Measurements from ENCODE around the gene FCN3. TPM values are rescaled to one million over a fixed set of nuclear protein-coding genes. Genes with fewer than 3 reads are reported as not detected.
A peak's percentile ranks its signal among the peaks of the same experiment; 100 is the strongest.

FCN3 gene
- total RNA-seq, 4 donors from 2014 or later = 3.0 to 4.7 (median 4.3) TPM

GRCh38 chr1:27397110-27397509, 22.5 kb upstream of the FCN3 start:
- TF ChIP-seq CTCF (IDR thresholded peaks at IDR 0.05) = no peak
- no peak for TF ChIP-seq POLR2A (IDR thresholded peaks at IDR 0.05)
- no peaks in the 10 kb centered on the region for H3K9me3 ChIP-seq
- intact Hi-C loops (cut with DNase I) = loop anchor here (10.0 kb wide), 1 partner anchor 268 kb away; no protein-coding TSS in a partner anchor
- no peak overlapping the region for H3K27ac ChIP-seq
- no peaks in the 10 kb centered on the region for H3K36me3 ChIP-seq
- no peaks in the 10 kb centered on the region for H3K27me3 ChIP-seq
- no peak for DNase-seq
- peaks cover 13 to 80% (median 21%) of the 10 kb centered on the region in 3 donors for H3K4me1 ChIP-seq
- WGBS, 2 donors = 53 to 61% methylated on average over 3 of the region's 3 CpGs
- H3K4me3 ChIP-seq = no peak overlapping the region

- no peak for DNase-seq
- H3K27me3 ChIP-seq = no peaks in the 10 kb centered on the region
- no peaks in the 10 kb centered on the region for H3K9me3 ChIP-seq
- H3K4me3 ChIP-seq = no peak overlapping the region
- no peaks in the 10 kb centered on the region for H3K36me3 ChIP-seq
- H3K4me1 ChIP-seq = peaks cover 19 to 78% (median 19%) of the 10 kb centered on the region in 3 donors
- peak overlapping the region in 1 of 4 donors; percentile 22 for H3K27ac ChIP-seq
- TF ChIP-seq POLR2A (IDR thresholded peaks at IDR 0.05) = no peak
- TF ChIP-seq CTCF (IDR thresholded peaks at IDR 0.05) = peak; percentile 96 to 99 (median 97)
- 2 to 3% methylated on average over 8 to 9 of the region's 10 CpGs for WGBS, 2 donors
- intact Hi-C loops (cut with DNase I) = loop anchor here (10.0 kb wide), 1 partner anchor 269 kb away; no protein-coding TSS in a partner anchor
Observed at GRCh38 chr1:27395441-27396195, 21.0 kb upstream of the FCN3 start.

GRCh38 chr1:27394925-27395324, 20.3 kb upstream of the FCN3 start:
- peaks cover 19 to 72% (median 19%) of the 10 kb centered on the region in 3 donors for H3K4me1 ChIP-seq
- no peaks in the 10 kb centered on the region for H3K36me3 ChIP-seq
- no peak overlapping the region for H3K4me3 ChIP-seq
- intact Hi-C loops (cut with DNase I) = loop anchor here (5.0 to 10.0 kb wide), 4 partner anchors 38 to 293 kb away; no protein-coding TSS in a partner anchor
- DNase-seq = no peak
- no peak for TF ChIP-seq CTCF (IDR thresholded peaks at IDR 0.05)
- TF ChIP-seq POLR2A (IDR thresholded peaks at IDR 0.05) = no peak
- WGBS, 2 donors = 83% methylated on average over 1 of the region's 1 CpG; no CpG with 5 or more reads in 1 of the 2 donors
- H3K9me3 ChIP-seq = no peaks in the 10 kb centered on the region
- H3K27ac ChIP-seq = peak overlapping the region in 1 of 4 donors; percentile 22
- no peaks in the 10 kb centered on the region for H3K27me3 ChIP-seq

- 95 to 100% methylated on average over 3 to 6 of the region's 9 CpGs for WGBS, 2 donors
- TF ChIP-seq POLR2A (IDR thresholded peaks at IDR 0.05) (no peak), CTCF (IDR thresholded peaks at IDR 0.05) (no peak)
Observed at GRCh38 chr1:27394282-27394658, 19.6 kb upstream of the FCN3 start.

GRCh38 chr1:27393641-27394281, 19.1 kb upstream of the FCN3 start:
- Histone ChIP-seq H3K9me3 (no peaks in the 10 kb centered on the region), H3K27me3 (no peaks in the 10 kb centered on the region), H3K36me3 (no peaks in the 10 kb centered on the region), H3K27ac (no peak overlapping the region), H3K4me3 (no peak overlapping the region), H3K4me1 (peaks cover 19 to 60% (median 19%) of the 10 kb centered on the region in 3 donors)
- DNase-seq = no peak
- no peak for TF ChIP-seq CTCF (IDR thresholded peaks at IDR 0.05)
- no peak for TF ChIP-seq POLR2A (IDR thresholded peaks at IDR 0.05)
- intact Hi-C loops (cut with DNase I) = loop anchor here (5.0 to 10.0 kb wide), 4 partner anchors 36 to 291 kb away; no protein-coding TSS in a partner anchor
- WGBS, 2 donors = 80 to 84% methylated on average over 10 to 11 of the region's 18 CpGs

More at GRCh38 chr1:27394282-27394658, 19.6 kb upstream of the FCN3 start:
- no peaks in the 10 kb centered on the region for H3K9me3 ChIP-seq
- intact Hi-C loops (cut with DNase I) = loop anchor here (5.0 to 10.0 kb wide), 4 partner anchors 37 to 292 kb away; no protein-coding TSS in a partner anchor
- no peak overlapping the region for H3K4me3 ChIP-seq
- no peak overlapping the region for H3K27ac ChIP-seq
- H3K4me1 ChIP-seq = peaks cover 19 to 65% (median 19%) of the 10 kb centered on the region in 3 donors
- DNase-seq = no peak
- no peaks in the 10 kb centered on the region for H3K36me3 ChIP-seq
- no peaks in the 10 kb centered on the region for H3K27me3 ChIP-seq
